RWPE1 (cell line): Measurements from ENCODE around the gene CPT1A.

ENCODE experiments used
- CTCF ChIA-PET: fragments of 350-600 bp; sonication (Branson Sonifier 250); formaldehyde crosslinking; extraction: SDS; loops from one replicate; lab custom pipeline; 2021; lab: Yijun Ruan, JAX
- POLR2A ChIA-PET: fragments of 400-600 bp; formaldehyde crosslinking; extraction: SDS; loops from one replicate; lab custom pipeline; 2020; ENCODE audit warnings: antibody characterized with exemption; ENCODE audit not compliant: low non-redundant PET; lab: Yijun Ruan, JAX
- DNase-seq: peaks from one replicate; pipeline ENCODE4 v3.0.0; 2012; ENCODE audit warnings: low spot score
- H3K27ac ChIP-seq: fragments of 450-650 bp; 2 replicates; pipeline ENCODE4 v1.5.1; 2017
- TF ChIP-seq, protein P1 (sequence below): fragments of 450-650 bp; conservative IDR thresholded peaks from 2 replicates; pipeline ENCODE4 v1.5.1; 2017; ENCODE audit warnings: low read depth, mild to moderate bottlenecking

Gene CPT1A

DNA sequence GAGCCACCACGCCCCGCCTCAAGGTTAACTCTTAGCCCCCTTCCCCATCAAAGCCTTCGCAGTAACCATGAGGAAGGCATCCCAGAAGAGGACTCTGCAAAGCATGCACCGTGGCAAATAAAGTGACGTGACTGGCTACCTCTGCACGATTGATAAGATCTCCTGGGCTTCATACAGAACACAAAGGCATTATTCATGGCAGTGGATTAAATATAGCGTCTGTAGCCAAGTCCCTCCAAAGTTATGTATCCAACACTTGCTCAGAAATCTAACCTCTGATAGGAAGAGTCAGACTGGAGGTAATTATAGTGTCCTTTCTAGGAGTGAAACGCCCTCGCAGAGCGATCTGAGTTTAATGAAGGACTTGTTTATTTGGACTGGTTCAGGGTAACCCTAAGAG, 22.4 kb downstream of the CPT1A start:
- POLR2A ChIA-PET, result no interaction called here
- peak overlapping the region; percentile 64 for H3K27ac ChIP-seq
- no peak for DNase-seq
- TF ChIP-seq, protein P1, sequence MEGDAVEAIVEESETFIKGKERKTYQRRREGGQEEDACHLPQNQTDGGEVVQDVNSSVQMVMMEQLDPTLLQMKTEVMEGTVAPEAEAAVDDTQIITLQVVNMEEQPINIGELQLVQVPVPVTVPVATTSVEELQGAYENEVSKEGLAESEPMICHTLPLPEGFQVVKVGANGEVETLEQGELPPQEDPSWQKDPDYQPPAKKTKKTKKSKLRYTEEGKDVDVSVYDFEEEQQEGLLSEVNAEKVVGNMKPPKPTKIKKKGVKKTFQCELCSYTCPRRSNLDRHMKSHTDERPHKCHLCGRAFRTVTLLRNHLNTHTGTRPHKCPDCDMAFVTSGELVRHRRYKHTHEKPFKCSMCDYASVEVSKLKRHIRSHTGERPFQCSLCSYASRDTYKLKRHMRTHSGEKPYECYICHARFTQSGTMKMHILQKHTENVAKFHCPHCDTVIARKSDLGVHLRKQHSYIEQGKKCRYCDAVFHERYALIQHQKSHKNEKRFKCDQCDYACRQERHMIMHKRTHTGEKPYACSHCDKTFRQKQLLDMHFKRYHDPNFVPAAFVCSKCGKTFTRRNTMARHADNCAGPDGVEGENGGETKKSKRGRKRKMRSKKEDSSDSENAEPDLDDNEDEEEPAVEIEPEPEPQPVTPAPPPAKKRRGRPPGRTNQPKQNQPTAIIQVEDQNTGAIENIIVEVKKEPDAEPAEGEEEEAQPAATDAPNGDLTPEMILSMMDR, result no peak
- CTCF ChIA-PET, result no interaction called here

DNA sequence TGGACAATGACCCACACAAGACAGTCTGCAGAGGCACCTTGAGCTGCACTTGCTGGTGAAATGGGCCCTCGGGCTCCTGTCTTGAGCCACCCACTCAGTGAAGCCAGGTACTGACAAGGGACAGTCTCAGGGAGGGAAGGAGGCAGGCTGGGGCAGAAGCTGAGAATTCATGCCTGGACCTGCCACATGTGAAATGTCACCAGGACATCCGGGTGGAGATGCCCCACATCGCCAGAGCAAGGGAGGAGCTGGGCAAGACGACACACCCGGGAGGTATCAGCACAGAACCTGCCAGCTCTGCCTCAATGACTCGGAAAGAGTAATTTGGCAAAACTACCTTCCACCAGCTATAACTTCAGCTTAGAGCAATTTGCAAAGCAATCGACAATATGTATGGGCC, 23.5 kb downstream of the CPT1A start:
- H3K27ac ChIP-seq, result peak overlapping the region; percentile 64
- CTCF ChIA-PET, result interaction anchor here (0.6 to 1.8 kb wide), 3 partner anchors 20 to 31 kb away, joined by 3 to 9 read pairs (median 3); no protein-coding TSS in a partner anchor
- POLR2A ChIA-PET, result interaction anchor here (0.6 kb wide), 1 partner anchor 8 kb away, joined by 4 read pairs; no protein-coding TSS in a partner anchor
- TF ChIP-seq, protein P1, result no peak
- DNase-seq, result peak; percentile 23

DNA sequence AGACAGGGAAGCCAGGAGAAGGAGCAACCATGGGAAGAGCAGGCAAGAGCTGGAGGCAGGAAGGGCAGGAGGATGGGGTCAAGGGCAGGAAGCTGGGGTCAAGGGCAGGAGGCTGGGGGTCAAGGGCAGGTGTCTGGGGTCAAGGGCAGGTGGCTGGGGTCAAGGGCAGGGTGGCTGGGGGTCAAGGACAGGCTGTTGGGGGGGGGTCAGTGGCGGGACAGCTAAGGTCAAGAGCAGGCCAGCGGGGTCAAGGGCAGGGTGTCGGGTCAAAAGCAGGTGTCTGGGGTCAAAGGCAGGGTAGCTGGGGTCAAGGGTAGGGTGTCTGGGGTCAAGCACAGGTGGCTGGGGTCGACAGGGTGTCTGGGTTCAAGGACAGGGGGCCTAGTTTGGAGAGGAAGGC, 24.2 kb downstream of the CPT1A start:
- TF ChIP-seq, protein P1, result no peak
- ChIA-PET POLR2A (no interaction called here), CTCF (interaction anchor here (0.7 to 1.8 kb wide), 4 partner anchors 16 to 461 kb away, joined by 3 to 9 read pairs (median 3); no protein-coding TSS in a partner anchor)
- DNase-seq, result no peak
- H3K27ac ChIP-seq, result peak overlapping the region; percentile 64

DNA sequence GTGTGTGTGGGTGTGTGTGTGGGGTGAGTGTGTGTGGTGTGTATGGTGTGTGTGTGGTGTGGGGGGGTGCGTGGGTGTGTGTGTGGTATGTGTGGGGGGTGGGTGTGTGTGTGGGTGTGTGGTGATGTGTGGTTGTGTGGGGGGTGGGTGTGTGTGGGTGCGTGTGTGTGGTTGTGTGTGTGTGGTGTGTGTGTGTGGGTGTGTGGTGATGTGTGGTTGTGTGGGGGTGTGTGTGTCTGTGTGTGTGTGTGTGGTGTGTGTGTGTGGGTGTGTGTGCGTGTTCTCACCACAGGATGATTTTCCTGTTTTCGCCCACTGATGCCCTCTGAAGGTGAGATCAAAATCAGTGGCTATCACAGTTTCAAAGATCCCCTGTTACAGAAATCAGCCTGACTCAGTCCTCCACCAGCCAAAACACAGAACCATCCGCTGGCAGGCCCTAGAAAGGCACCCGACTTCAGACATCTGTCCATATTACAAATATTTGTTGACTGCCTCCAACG, 24.7 kb downstream of the CPT1A start:
- ChIA-PET CTCF (interaction anchor here (0.7 kb wide), 2 partner anchors 17 to 462 kb away, joined by 3 read pairs; no protein-coding TSS in a partner anchor), POLR2A (no interaction called here)
- peak overlapping the region; percentile 64 for H3K27ac ChIP-seq
- TF ChIP-seq, protein P1, result no peak
- DNase-seq, result no peak

DNA sequence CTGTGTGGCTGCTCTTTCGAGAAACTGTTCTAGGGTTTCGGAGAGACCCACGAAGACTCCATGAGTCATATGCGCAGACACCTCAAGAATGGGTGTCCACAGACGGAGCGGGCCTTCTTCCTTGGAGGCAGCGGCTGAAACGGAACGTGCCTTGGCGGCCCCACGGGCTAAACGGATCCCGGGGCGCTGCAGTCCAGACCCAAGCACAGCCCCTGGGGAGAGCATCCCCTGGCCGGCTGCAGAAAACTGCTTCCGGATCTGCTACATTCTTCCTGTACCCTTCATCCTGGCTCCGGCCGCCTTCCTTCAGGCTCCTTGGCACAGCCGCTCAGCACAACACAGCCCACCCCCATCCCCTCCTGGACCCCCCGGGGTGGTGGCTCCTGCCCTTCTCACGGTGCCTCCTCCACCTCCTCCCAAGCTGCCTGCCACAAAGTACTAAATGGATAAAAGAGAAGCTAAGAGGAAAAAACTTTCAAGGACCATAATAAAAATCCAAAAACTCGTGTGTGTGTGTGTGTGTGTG, 25.4 kb downstream of the CPT1A start:
- TF ChIP-seq, protein P1, result no peak
- H3K27ac ChIP-seq, result no peak overlapping the region
- POLR2A ChIA-PET, result no interaction called here
- CTCF ChIA-PET, result no interaction called here
- DNase-seq, result no peak

DNA sequence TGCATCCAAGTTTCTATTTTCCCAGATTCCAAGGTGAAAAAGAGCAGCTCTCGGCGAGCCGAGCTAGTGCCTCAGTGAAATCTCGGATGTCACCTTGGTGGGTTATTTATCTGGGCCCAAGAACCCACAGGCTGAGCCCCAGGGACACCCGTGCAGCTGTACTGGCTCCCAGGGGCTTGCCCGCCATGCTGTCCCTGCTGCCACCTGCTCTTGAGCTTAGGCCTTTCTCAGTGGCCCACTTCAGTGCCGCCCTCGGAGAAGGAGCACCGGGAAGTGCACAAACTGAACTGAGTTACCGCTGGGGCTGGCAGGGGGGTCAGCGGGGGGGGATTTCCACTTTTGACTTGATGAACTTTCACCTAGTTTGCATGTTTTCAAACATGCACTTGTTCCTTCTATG, 27.9 kb downstream of the CPT1A start:
- TF ChIP-seq, protein P1, result no peak
- no peak overlapping the region for H3K27ac ChIP-seq
- CTCF ChIA-PET, result interaction anchor here (0.7 kb wide), 1 partner anchor 185 kb away, joined by 3 read pairs; no protein-coding TSS in a partner anchor
- no peak for DNase-seq
- POLR2A ChIA-PET, result no interaction called here
